GM18858 (cell line): ENCODE data around the gene TRIM56.
"Not testable (repeated sequence)": the region's sequence is repeated elsewhere in the genome, so short reads cannot be mapped to it uniquely, and the experiment has no call there.

Source experiments
- ATAC-seq: cut with Tn5 transposase; IDR thresholded peaks from one replicate; pipeline ENCODE4 v1.9.1; 2021; ENCODE audit not compliant: unreplicated experiment

TRIM56 gene

DNA sequence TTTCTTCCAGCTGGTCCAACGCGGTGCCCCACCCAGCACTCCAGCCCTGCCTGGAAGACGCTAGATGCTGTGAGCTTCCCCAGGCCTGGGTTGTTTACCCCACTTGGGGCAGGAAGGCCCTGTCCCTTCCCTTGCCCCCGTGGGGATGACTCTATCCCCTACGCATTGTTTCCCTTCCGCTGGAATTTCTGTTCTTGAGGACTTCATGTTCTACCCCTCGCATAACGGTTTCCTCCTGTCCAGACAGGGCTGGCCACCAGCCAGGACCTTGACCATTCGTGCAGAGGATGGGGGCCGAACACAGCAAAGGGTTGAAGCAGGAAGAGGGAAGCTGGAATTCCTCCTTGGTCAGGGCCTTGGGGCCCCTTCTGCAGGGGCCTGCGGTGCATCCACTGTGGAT, 27.0 kb downstream of the TRIM56 start:
- no peak for ATAC-seq

DNA sequence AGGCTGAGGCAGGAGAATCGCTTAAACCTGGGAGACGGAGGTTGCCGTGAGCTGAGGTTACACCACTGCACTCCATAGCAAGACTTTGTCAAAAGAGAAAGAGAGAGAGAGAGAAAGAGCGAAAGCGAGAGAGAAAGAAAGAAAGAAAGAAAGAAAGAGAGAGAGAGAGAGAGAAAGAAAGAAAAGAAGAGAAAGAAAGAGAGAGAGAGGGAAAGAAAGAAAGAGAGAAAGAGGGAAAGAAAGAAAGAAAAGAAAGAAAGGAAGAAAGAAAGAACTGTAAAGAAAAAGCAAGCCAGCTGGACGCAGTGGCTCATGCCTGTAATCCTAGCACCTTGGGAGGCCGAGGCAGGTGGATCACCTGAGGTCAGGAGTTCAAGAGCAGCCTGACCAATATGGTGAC, 27.9 kb downstream of the TRIM56 start:
- not testable (repeated sequence) for ATAC-seq

- no peak for ATAC-seq
Observed at GRCh38 chr7:101113836-101114235, 28.6 kb downstream of the TRIM56 start.

- no peak for ATAC-seq
Observed at GRCh38 chr7:101114492-101114891, 29.2 kb downstream of the TRIM56 start.

DNA sequence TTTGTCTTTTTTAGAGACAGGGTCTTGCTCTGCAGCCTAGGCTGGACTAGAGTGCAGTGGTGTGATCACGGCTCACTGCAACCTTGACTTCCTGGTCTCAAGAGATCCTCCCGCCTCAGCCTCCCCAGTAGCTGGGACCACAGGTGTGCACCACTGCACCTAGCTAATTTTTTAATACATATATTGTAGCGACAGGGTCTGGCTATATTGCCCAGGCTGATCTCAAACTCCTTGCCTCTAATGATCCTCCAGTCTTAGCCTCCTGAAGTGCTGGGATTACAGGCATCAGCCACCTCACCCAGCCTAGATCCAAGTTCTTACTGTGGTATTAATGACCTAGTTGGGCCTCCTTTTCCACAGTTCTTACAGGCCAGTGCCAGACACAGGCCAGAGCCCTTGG, 29.9 kb downstream of the TRIM56 start:
- no peak for ATAC-seq

DNA sequence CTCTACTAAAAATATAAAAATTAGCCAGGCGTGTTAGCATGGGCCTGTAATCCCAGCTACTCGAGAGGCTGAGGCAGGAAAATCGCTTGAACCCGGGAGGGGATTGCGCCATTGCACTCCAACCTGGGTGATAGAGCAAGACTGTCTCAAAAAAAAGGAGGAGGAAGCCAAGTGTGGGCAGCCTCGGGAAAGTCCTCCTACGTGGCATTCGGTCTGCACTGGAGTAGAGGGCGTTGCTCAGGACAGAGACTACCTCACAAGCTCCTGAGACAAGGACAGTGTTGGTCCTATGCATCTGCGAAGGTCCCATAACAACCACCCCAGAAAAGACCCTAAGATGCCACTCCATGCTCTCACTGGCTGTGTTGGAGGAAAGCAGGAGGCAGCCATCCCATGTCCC, 31.6 kb downstream of the TRIM56 start:
- no peak for ATAC-seq

DNA sequence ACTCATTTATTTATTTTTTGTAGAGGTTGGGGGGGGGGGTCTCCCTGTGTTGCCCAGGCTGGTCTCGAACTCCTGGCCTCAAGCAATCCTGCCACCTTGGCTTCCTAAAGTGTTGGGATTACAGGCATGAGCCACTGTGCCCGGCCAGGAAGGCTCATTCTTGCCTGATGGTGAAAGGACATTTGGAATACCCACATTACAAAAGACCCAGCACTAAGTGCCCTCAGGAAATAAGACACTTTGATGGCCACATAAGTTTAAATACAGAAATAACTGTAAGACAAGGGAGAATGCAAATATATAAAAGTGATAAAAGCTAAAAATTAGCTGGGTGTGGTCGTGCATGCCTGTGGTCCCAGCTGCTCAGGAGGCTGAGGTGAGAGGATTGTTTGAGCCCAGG, 33.6 kb downstream of the TRIM56 start:
- no peak for ATAC-seq

DNA sequence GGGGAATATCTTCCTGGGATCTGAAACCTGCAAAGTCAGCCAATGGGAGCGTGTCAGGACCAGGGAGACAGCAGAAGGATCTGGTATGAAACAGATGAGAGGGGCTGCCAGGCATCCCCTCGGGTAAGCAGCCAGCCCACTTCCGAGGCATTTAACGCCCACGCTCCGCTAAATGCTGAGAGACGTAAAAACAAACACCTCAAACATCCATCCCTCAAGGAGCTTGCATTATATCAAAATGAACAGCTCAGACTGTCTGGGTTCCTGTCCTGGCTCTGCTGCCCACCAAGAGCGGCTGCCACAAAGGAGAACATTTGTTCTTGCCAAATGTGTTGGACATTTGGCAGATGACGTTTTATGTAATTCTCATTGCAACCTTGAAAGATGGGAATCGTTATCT, 34.6 kb downstream of the TRIM56 start:
- ATAC-seq, result no peak

DNA sequence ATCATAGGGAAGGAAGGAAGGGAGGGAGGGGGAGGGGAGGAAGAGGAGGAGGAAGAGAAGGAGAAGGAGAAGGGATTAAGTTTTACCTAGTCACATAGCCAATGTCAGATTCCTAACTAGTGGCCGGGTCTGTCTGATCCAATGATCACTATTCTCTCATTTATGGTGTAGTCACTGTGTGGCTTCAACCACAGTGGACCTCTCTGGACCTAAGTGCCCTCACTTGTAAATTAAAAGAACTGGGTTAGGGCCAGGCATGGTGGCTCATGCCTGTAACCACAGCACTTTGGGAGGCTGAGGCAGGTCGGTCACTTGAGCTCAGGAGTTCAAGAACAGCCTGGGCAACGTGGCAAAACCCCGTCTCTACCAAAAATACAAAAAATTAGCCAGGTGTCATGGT, 35.0 kb downstream of the TRIM56 start:
- ATAC-seq, result no peak

DNA sequence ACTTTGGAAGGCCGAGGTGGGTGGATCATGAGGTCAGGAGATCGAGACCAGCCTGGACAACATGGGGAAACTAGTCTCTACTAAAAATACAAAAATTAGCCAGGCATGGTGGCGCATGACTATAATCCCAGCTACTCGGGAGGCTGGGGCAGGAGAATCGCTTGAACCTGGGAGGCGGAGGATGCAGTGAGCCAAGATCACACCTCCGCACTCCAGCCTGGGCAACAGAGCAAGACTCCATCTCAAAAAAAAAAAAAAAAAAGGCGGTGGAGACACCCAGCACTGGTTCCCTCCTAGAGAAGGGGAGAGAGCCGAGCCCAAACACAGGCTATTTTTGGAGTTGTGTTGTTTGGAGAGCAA, 36.3 kb downstream of the TRIM56 start:
- not testable (repeated sequence) for ATAC-seq

DNA sequence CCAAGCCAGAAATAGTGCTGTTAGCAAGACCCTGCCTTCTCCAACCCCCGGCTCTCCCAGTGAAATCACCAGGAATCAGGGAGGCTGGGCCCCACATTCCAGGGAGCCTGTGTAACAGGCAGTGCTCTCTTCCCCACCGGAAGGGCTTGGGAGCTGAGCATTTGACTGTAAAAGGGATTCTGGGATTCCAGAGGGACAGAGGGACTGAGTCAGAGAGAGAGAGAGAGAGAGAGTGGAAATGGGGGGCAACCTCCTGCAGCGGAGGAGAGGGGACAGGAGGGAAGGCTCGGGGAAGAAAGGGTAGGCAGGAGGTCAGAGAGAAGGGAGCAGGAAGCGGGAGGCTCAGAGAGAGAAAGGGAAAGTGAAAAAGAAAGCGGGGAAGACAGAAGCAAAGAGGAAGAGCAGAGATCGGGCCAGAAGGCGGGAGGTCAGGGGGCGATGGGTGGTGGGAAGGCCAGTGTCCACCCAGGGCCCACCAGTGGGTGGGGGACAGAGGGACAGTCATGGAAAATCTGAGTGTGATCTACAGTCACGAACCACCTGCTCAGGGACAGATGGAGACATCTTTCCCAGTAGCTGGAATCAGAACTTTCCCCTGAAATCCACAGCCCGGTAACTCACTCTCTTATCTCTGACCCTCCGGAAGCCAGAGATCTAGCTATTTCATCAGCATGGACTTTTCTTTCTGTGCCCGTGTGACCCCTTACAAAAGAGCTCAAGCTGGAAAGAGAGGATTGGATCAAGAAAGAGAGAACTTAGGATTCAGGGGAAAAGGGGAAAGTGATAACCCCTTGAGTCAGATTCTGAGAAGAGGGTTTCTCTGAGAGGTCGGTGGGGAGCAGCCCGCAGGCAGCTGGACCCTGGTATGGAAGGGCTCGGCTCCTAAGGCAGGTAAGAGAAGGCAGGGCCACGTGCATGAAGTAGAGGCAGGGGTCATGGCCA, 37.0 kb downstream of the TRIM56 start:
- ATAC-seq, result no peak

- ATAC-seq, result no peak
Observed at GRCh38 chr7:101122933-101123702, 37.8 kb downstream of the TRIM56 start.

DNA sequence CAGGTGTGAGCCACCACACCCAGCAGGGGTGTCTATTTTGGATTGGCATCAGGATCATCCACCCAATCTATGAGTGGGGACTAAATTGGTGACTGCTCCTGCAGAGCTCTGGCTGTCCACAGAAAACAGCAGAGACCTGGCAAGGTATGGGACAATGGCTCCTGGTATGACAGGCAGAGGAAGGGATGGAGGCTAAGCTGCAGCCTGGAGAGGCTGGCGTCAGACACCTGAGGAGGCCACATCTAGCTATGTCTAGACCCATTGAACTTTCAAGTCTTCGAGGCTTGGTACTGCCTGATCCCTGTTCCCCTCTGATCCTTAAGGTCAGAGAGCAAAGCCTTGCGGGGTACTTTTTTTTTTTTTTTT, 38.4 kb downstream of the TRIM56 start:
- ATAC-seq, result no peak

GRCh38 chr7:101124376-101125056, 39.2 kb downstream of the TRIM56 start:
- no peak for ATAC-seq

GRCh38 chr7:101125989-101126650, 40.8 kb downstream of the TRIM56 start:
- ATAC-seq, result no peak

GRCh38 chr7:101126651-101127459, 41.6 kb downstream of the TRIM56 start, which contains the start of gene SERPINE1:
Gene SERPINE1, plus strand, starts transcription at chr7:101127104. Its CDS starts 1,290 bp downstream, at chr7:101128394.
- ATAC-seq, result no peak

GRCh38 chr7:101127460-101128039, 42.3 kb downstream of the TRIM56 start:
- no peak for ATAC-seq

- no peak for ATAC-seq
Observed at GRCh38 chr7:101128040-101128834, 43.0 kb downstream of the TRIM56 start.

DNA sequence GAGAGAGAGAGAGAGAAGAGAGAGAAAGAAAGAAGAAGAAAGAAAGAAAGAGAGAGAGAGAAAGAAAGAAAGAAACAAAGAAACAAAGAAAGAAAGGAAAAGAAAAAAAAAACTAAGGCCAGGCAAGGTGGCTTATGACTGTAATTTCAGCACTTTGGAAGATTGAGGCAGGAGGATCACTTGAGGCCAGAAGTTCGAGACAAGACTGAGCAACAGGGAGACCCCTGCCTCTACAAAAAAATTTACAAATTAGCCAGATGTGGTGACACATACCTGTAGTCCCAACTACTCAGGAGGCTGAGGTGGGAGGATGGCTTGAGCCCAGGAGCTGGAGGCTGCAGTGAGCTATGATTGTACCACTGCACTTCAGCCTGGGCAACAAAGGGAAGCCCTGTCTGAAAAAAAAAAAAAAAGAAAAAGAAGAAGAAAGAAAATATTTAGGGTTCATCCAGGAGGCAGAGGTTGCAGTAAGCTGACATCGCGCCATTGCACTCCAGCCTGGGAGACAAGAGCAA, 44.4 kb downstream of the TRIM56 start:
- no peak for ATAC-seq
